B cell (primary cell): ENCODE data around the gene ANTXRL.

ENCODE experiments used
- CTCF ChIP-seq: fragments of 200-600 bp; IDR thresholded peaks from one replicate; pipeline ENCODE4 v1.8.0; 2022; ENCODE audit warnings: antibody characterized with exemption, mild to moderate bottlenecking
- EZH2 ChIP-seq: IDR thresholded peaks from 2 replicates; pipeline ENCODE4 v1.6.1; 2012; ENCODE audit warnings: borderline replicate concordance, low read depth, mild to moderate bottlenecking, moderate library complexity, low read length; ENCODE audit not compliant: insufficient read depth, poor library complexity, severe bottlenecking

- TF ChIP-seq CTCF (no peak), EZH2 (no peak)
Measured at GRCh38 chr10:46264737-46265368, 21.9 kb upstream of the ANTXRL start.
